Stomach (tissue), 4 donors: ENCODE data around the gene NCAM1.

ENCODE experiments used
- CTCF ChIP-seq, 7 experiments: fragments of 450-650 bp in 4 of 7; fragments of 200-600 bp in 3 of 7; sonication (generic) in 3 of 7; IDR thresholded peaks; one replicate each; pipeline ENCODE4 v1.5.1; 2016 to 2019; ENCODE audit warnings: antibody characterized with exemption in 7 of 7, control low read depth in 2 of 7, mild to moderate bottlenecking in 1 of 7
- EP300 ChIP-seq: sonication (generic); formaldehyde crosslinking; IDR thresholded peaks from one replicate; pipeline ENCODE4 v1.6.1; 2017; ENCODE audit warnings: antibody characterized with exemption
- POLR2A ChIP-seq, 4 donors: fragments of 450-650 bp; IDR thresholded peaks; one replicate each; pipeline ENCODE4 v1.6.1; 2016; ENCODE audit warnings: antibody characterized with exemption in 4 of 4, control low read depth in 2 of 4, mild to moderate bottlenecking in 1 of 4, moderate library complexity in 1 of 4
- POLR2AphosphoS5 ChIP-seq, 3 donors: sonication (generic); formaldehyde crosslinking; IDR thresholded peaks; one replicate each; pipeline ENCODE4 v1.6.1; 2016; ENCODE audit warnings: antibody characterized with exemption in 3 of 3

- no peak for TF ChIP-seq CTCF (IDR thresholded peaks at IDR 0.05)
- TF ChIP-seq EP300: no peak
- TF ChIP-seq POLR2AphosphoS5 (IDR thresholded peaks at IDR 0.05): no peak
- TF ChIP-seq POLR2A (IDR thresholded peaks at IDR 0.05): no peak
These were observed 129.7 kb downstream of the NCAM1 start for GRCh38 chr11:113090716-113091480.
